Suprapubic skin (tissue), 4 donors: ENCODE results near the gene SYTL1.

ENCODE experiments used
- EP300 ChIP-seq: sonication (generic); formaldehyde crosslinking; IDR thresholded peaks from one replicate; pipeline ENCODE4 v1.6.1; 2017; ENCODE audit warnings: antibody characterized with exemption
- POLR2A ChIP-seq, 2 donors: fragments of 450-650 bp; IDR thresholded peaks; one replicate each; pipeline ENCODE4 v1.6.1; 2017; ENCODE audit warnings: antibody characterized with exemption in 2 of 2, mild to moderate bottlenecking in 2 of 2, moderate library complexity in 2 of 2
- POLR2AphosphoS5 ChIP-seq, 3 donors: sonication (generic); formaldehyde crosslinking; IDR thresholded peaks; one replicate each; pipeline ENCODE4 v1.6.1; 2017; ENCODE audit warnings: antibody characterized with exemption in 3 of 3
- TF ChIP-seq, protein P1 (sequence below), 2 donors: fragments of 200-600 bp in 1 of 2; fragments of 450-650 bp in 1 of 2; sonication (generic) in 1 of 2; IDR thresholded peaks; one replicate each; pipeline ENCODE4 v1.5.1; 2016 to 2019; ENCODE audit warnings: antibody characterized with exemption in 2 of 2, mild to moderate bottlenecking in 1 of 2, moderate library complexity in 1 of 2

DNA sequence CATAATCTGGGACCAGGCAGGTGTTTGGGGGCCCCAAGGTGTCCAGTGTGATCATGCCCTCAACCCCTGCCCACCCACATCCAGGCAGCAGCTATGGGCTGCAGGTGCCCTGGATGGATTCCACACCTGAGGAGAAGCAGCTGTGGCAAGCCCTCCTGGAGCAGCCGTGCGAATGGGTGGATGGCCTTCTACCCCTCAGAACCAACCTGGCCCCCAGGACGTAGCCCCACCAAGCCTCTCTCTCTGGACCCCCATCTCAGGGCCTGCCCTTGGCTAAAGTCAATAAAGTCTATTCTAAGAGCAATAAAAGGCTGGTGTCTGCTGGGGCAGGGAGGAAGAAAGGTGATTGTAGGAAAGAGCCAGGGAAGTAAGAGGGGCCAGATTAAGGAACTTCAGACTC, 11.8 kb downstream of the SYTL1 start:
- TF ChIP-seq, protein P1, sequence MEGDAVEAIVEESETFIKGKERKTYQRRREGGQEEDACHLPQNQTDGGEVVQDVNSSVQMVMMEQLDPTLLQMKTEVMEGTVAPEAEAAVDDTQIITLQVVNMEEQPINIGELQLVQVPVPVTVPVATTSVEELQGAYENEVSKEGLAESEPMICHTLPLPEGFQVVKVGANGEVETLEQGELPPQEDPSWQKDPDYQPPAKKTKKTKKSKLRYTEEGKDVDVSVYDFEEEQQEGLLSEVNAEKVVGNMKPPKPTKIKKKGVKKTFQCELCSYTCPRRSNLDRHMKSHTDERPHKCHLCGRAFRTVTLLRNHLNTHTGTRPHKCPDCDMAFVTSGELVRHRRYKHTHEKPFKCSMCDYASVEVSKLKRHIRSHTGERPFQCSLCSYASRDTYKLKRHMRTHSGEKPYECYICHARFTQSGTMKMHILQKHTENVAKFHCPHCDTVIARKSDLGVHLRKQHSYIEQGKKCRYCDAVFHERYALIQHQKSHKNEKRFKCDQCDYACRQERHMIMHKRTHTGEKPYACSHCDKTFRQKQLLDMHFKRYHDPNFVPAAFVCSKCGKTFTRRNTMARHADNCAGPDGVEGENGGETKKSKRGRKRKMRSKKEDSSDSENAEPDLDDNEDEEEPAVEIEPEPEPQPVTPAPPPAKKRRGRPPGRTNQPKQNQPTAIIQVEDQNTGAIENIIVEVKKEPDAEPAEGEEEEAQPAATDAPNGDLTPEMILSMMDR (IDR thresholded peaks at IDR 0.05), result no peak
- TF ChIP-seq POLR2AphosphoS5 (IDR thresholded peaks at IDR 0.05), result no peak
- TF ChIP-seq POLR2A (IDR thresholded peaks at IDR 0.05), result no peak
- no peak for TF ChIP-seq EP300
